Stimulated activated naive CD8-positive, alpha-beta T cell treated with anti-CD3 and anti-CD28 coated beads, Interleukin-15, amount 100 ng/mL, for 72 hours (primary cell): ENCODE measurements around the gene CBL.
"Not testable (repeated sequence)": the region's sequence is repeated elsewhere in the genome, so short reads cannot be mapped to it uniquely, and the experiment has no call there.

Experiments
- ATAC-seq: fragments of 150-1000 bp; cut with Tn5 transposase; 2 replicates; pipeline ENCODE4 v1.10.0; 2021; ENCODE audit warnings: mild to moderate bottlenecking, moderate library complexity
- DNase-seq, 2 donors: peaks; one replicate each; pipeline ENCODE4 v3.0.0; 2021 to 2022
- H3K27ac Mint-ChIP-seq, 2 donors: one replicate each; pipeline ENCODE4 v1.8.0; 2022; ENCODE audit warnings: mild to moderate bottlenecking in 2 of 2, mixed read lengths in 2 of 2, moderate library complexity in 2 of 2
- H3K27me3 Mint-ChIP-seq: one replicate; pipeline ENCODE4 v1.8.0; 2022; ENCODE audit warnings: mixed read lengths
- H3K4me1 Mint-ChIP-seq: one replicate; pipeline ENCODE4 v1.8.0; 2022; ENCODE audit warnings: mild to moderate bottlenecking, mixed read lengths
- H3K4me3 Mint-ChIP-seq, 2 donors: one replicate each; pipeline ENCODE4 v1.8.0; 2022; ENCODE audit warnings: mild to moderate bottlenecking in 2 of 2, mixed read lengths in 2 of 2, moderate library complexity in 1 of 2
- H3K9me3 Mint-ChIP-seq, 2 donors: one replicate each; pipeline ENCODE4 v1.8.0; 2022; ENCODE audit warnings: mixed read lengths in 2 of 2

The CBL gene

DNA sequence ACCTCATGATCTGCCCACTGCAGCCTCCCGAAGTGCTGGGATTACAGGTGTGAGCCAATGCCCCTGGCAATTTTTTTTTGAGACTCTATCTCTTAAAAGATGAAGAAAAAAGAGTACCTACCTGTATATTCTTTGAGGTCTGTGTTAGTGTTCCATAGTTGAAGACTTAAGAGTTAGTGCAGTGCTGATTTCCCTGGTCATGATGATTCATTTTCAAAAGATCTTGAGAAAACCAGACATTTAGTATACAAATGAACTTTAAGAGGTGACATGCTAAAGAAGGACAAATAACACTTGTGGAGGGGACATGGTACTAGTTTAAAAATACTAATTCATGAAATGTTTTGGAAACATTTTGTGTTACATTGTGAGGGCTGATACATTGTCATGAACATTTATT is 17.7 kb downstream of the CBL start:
- no peaks in the 10 kb centered on the region for H3K27me3 Mint-ChIP-seq
- H3K4me1 Mint-ChIP-seq = peaks cover 45% of the 10 kb centered on the region
- no peak overlapping the region for H3K4me3 Mint-ChIP-seq
- DNase-seq (no peak), ATAC-seq (no peak)
- peak overlapping the region in 1 of 2 donors; percentile 37 for H3K27ac Mint-ChIP-seq
- H3K9me3 Mint-ChIP-seq = no peaks in the 10 kb centered on the region

DNA sequence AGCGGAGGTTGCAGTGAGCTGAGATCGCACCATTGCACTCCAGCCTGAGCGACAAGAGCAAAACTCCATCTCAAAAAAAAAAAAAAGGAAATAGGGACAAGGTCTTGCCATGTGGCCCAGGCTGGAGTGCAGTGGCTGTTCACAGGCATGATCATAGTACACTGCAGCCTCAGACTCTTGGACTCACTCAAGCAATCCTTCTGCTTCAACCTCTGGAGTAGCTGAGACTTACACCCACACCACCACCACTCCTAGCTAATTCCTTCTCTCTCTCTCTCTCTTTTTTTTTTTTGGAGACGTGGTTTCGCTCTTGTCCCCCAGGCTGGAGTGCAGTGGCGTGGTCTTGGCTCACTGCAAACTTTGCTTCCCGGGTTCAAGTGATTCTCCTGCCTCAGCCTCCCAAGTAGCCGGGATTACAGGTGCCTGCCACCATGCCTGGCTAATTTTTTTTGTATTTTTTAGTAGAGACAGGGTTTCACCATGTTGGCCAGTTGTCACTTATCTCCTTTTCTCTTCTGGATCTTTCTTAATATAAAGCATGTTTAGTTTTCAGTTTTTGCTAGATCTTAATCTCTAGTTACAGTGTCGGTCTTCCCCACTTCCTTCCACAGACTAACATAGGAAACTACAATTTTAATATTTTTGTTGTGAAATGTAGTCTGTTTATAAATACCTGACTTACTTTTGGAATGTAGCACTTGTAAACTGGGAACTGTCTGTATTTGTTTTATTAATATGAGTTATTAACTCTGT is 22.6 kb downstream of the CBL start:
- H3K9me3 Mint-ChIP-seq, DNase-seq, ATAC-seq, H3K27me3 Mint-ChIP-seq: not testable (repeated sequence)
- peak overlapping the region; percentile 61 to 62 for H3K4me3 Mint-ChIP-seq
- H3K4me1 Mint-ChIP-seq = peaks cover 55% of the 10 kb centered on the region
- H3K27ac Mint-ChIP-seq = peak overlapping the region in 1 of 2 donors; percentile 91

DNA sequence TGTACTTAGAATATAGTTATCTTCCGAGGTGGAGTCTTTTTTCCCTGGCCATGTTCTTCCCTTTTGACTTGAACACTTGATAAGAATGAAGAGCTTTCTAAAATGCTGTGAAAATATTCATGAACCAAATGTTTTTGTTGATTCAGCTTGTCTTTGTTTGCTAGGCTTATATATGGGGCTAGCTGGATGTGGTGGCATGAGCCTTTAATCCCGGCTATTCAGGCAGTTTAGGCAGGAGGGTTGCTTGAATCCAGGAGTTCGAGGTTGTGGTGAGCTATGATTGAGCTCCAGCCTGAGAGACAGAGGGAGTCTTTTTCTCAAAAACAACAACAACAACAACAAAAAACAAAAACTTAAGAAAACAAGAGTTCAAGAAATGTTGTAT is 23.1 kb downstream of the CBL start:
- peaks cover 49% of the 10 kb centered on the region for H3K4me1 Mint-ChIP-seq
- DNase-seq = no peak
- no peak for ATAC-seq
- H3K4me3 Mint-ChIP-seq = peak overlapping the region in 1 of 2 donors; percentile 62
- H3K27ac Mint-ChIP-seq = no peak overlapping the region
- H3K9me3 Mint-ChIP-seq = no peaks in the 10 kb centered on the region
- no peaks in the 10 kb centered on the region for H3K27me3 Mint-ChIP-seq

DNA sequence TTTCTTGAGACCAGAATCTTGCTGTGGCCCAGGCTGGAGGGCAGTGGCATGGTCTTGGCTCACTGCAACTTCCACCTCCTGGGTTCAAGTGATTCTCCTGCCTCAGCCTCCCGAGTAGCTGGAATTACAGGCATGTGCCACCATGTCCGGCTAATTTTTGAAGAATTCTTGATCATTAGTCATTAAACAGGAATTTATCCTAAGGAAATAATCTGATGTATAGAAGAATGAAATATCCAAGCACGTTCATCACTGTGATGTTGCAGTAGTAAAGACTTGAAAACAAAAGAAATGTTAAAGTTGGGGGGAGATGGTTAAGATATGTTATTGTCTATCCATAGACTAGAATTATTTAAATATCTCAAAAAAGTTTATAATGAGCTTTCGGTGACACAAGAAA is 23.6 kb downstream of the CBL start:
- H3K27me3 Mint-ChIP-seq = no peaks in the 10 kb centered on the region
- DNase-seq (no peak), ATAC-seq (no peak)
- no peak overlapping the region for H3K4me3 Mint-ChIP-seq
- H3K4me1 Mint-ChIP-seq = peaks cover 48% of the 10 kb centered on the region
- no peaks in the 10 kb centered on the region for H3K9me3 Mint-ChIP-seq
- H3K27ac Mint-ChIP-seq = no peak overlapping the region

DNA sequence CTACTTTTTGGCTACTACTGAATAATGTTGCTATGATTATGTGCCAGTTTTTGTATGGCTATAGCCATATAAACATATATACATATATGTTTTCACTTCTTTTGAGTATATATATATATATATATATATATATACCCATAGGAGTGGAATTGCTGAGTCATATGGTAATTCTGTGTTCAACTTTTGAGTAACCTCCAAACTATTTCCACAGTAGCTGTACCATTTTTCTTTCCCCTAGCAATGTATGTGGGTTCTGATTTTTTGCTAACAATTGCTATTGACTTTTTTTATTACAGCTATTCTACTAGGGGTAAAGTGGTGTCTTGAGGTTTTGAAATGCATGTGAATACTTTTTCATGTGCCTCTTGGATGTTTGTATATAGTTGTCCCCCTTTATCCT is 30.4 kb downstream of the CBL start:
- Mint-ChIP-seq H3K27me3 (no peaks in the 10 kb centered on the region), H3K4me1 (peaks cover 59% of the 10 kb centered on the region), H3K4me3 (peak overlapping the region in 1 of 2 donors; percentile 49), H3K9me3 (no peaks in the 10 kb centered on the region), H3K27ac (peak overlapping the region in 1 of 2 donors; percentile 84)
- ATAC-seq = peak; percentile 71
- DNase-seq = no peak

DNA sequence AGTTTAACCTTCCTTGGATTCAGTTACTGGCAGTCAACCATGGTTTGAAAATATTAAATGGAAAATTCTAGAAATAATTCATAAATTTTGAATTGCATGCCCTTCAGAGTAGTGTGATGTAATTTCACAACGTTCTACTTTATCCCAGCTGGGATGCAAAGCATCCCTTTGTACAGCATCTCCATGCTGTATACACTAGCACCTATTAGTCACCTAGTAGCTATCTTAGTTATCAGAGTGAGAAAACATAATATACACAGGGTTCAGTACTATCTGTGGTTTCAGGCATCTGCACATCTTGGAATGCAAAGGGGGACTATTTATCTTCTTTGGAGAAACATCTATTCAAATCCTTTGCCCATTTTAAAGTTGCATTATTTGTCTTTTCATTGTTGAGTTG is 30.8 kb downstream of the CBL start:
- peak; percentile 81 for ATAC-seq

DNA sequence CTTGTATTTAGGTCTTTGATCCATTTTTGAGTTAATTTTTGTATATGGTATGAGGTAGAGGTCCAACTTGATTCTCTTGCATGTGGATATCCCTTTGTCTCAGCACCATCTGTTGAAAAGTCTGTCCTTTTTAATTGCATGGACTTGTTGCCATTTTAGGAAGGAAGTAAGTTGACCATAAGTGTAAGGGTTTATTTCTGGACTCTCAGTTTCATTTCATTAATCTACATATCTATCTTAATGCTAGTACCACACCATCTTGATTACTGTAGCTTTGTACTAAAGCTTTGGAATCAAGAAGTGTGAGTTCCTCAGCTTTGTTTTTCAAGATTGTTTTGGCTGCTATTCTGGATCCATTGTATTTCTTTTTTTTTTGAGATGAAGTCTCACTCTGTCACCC is 31.4 kb downstream of the CBL start:
- Mint-ChIP-seq H3K4me1 (peaks cover 65% of the 10 kb centered on the region), H3K9me3 (no peaks in the 10 kb centered on the region), H3K27ac (no peak overlapping the region), H3K4me3 (no peak overlapping the region), H3K27me3 (no peaks in the 10 kb centered on the region)
- DNase-seq (no peak), ATAC-seq (no peak)

More for the DNA sequence above, 30.8 kb downstream of the CBL start:
- H3K27ac Mint-ChIP-seq = no peak overlapping the region
- no peak for DNase-seq
- peaks cover 63% of the 10 kb centered on the region for H3K4me1 Mint-ChIP-seq
- H3K27me3 Mint-ChIP-seq = no peaks in the 10 kb centered on the region
- H3K4me3 Mint-ChIP-seq = no peak overlapping the region
- no peaks in the 10 kb centered on the region for H3K9me3 Mint-ChIP-seq

DNA sequence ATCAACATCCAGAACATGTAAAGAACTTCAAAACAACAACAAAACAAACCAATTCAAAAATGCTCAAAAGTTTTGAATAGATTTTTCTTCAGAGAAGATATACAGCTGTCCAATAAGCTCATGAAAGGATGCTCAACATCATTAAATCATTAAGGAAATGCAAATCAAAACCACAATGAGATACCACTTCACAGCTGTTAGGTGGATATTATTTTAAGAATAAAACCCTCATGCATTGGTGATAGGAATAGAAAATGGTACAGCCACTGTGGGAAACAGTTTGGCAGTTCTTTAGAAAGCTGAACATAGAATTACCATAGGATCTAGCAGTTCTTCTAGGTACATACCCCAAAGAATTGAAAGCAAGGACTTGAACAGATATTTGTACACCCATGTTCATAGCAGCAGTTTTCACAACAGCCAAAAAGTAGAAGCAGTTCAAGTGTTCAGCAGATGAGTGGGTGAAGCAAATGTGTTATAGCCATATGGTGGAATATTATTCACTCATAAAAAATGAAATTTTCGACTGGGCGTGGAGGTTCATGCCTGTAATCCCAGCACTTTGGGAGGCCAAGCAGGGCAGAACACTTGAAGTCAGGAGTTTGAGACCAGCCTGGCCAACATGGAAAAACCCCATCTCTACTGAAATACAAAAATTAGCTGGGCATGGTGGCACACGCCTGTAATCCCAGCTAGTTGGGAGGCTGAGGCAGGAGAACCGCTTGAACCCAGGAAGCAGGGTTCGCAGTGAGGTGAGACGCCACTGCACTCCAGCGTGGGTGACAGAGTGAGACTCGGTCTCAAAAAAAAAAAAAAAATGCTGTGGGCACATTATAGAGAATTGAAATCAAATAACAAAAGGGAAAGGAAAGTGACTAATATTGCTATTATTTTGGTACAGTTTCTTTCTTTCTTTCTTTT is 42.9 kb downstream of the CBL start:
- Mint-ChIP-seq H3K4me3 (no peak overlapping the region), H3K27me3 (no peaks in the 10 kb centered on the region), H3K4me1 (peaks cover 36% of the 10 kb centered on the region), H3K9me3 (no peaks in the 10 kb centered on the region), H3K27ac (no peak overlapping the region)
- peak; percentile 23 for ATAC-seq
- DNase-seq = no peak

DNA sequence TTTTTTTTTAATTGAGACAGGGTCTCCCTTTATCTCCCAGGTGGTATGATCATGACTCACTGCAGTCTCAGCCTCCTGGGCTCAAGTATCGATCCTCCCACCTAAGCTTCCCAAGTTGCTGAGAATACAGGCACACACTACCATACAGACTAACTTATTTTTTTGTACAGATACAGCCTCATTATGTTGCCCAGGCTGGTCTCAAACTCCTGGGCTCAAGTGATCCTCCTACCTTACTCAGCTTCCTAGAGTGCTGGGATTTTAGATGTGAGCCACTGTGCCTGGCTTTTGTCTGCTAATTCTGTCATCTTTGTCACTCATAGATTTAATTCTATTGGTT is 43.5 kb downstream of the CBL start:
- ATAC-seq = peak; percentile 33
- no peak for DNase-seq
- Mint-ChIP-seq H3K27ac (no peak overlapping the region), H3K9me3 (no peaks in the 10 kb centered on the region), H3K4me3 (no peak overlapping the region), H3K27me3 (no peaks in the 10 kb centered on the region), H3K4me1 (peaks cover 37% of the 10 kb centered on the region)

DNA sequence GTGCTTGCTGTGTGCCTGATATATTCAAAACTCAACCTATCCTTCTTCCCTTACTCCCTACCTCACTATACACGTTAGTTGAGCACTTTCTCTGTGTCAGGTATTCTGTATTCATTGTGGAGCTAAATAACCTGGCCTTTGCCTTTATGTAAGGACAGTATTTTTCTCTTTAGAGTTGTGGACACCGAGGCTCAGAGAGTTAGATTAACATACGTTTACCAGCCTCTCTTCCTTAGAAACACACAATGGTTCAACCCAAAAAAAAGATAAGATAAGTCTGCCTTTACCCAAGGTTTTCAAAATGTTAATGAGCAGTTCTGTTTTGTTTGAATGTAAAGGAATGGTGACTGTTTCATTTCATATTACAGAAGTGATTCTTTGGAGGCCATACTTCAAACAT is 45.0 kb downstream of the CBL start:
- H3K27ac Mint-ChIP-seq = no peak overlapping the region
- no peaks in the 10 kb centered on the region for H3K9me3 Mint-ChIP-seq
- H3K4me3 Mint-ChIP-seq = no peak overlapping the region
- no peak for ATAC-seq
- H3K4me1 Mint-ChIP-seq = peaks cover 42% of the 10 kb centered on the region
- no peaks in the 10 kb centered on the region for H3K27me3 Mint-ChIP-seq
- no peak for DNase-seq

DNA sequence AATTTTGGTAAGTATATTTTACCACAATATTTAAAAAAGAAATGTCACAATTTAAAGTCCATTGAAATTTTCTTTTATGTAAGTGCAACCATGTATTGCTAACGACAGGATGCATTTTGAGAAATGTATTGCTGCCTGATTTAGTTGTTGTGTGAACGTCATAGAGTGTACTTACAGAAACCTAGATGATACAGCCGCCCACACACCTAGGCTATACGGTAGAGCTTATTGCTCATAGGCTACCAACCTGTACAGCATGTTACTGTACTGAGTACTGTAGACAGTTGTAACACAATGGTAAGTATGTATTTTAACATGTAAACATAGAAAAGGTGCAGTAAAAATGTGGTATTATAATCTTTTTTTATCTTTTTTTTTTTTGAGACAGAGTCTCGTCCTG is 48.1 kb downstream of the CBL start:
- peaks cover 58% of the 10 kb centered on the region for H3K4me1 Mint-ChIP-seq
- H3K27me3 Mint-ChIP-seq = no peaks in the 10 kb centered on the region
- H3K4me3 Mint-ChIP-seq = no peak overlapping the region
- no peak overlapping the region for H3K27ac Mint-ChIP-seq
- peak; percentile 92 for ATAC-seq
- H3K9me3 Mint-ChIP-seq = no peaks in the 10 kb centered on the region
- peak in 1 of 2 donors; percentile 40 for DNase-seq

DNA sequence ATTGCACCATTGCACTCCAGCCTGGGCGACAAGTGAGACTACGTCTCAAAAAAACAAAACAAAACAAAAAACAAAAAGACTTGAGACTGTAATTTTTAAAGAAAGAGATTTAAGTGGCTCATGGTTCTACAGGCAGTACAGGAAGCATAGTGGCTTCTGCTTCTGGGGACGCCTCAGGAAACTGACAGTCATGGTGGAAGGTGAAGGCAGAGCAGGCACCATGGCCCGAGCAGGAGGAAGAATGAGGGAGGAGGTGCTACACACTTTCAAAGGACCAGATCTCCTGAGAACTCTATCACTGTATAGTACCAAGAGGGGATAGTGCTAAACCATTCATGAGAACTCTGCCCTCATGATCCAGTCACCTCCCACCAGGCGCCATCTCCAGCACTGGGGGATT is 52.0 kb downstream of the CBL start:
- no peaks in the 10 kb centered on the region for H3K27me3 Mint-ChIP-seq
- H3K4me1 Mint-ChIP-seq = peaks cover 34% of the 10 kb centered on the region
- ATAC-seq (no peak), DNase-seq (no peak)
- no peaks in the 10 kb centered on the region for H3K9me3 Mint-ChIP-seq
- H3K27ac Mint-ChIP-seq = peak overlapping the region; percentile 50 to 71
- H3K4me3 Mint-ChIP-seq = peak overlapping the region; percentile 49 to 57

DNA sequence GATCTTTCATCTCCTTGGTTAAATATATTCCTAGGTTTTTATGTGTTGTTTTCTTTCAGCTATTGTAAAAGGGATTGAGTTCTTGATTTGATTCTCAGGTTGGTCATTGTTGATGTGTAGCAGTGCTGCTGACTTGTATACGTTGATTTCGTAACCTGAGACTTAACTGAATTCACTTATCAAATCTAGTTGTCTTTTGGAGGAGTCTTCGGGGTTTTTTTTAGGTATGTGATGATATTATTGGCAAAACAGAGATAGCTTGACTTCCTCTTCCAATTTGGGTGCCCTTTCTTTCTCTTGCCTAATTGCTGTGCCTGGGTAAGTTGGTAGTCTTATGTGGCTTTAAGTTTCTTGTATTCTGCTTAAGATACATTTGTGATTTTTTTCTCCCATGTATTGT is 52.8 kb downstream of the CBL start:
- DNase-seq (no peak), ATAC-seq (no peak)
- Mint-ChIP-seq H3K4me1 (peaks cover 34% of the 10 kb centered on the region), H3K4me3 (peak overlapping the region in 1 of 2 donors; percentile 38), H3K9me3 (no peaks in the 10 kb centered on the region), H3K27ac (peak overlapping the region; percentile 27 to 30), H3K27me3 (no peaks in the 10 kb centered on the region)

DNA sequence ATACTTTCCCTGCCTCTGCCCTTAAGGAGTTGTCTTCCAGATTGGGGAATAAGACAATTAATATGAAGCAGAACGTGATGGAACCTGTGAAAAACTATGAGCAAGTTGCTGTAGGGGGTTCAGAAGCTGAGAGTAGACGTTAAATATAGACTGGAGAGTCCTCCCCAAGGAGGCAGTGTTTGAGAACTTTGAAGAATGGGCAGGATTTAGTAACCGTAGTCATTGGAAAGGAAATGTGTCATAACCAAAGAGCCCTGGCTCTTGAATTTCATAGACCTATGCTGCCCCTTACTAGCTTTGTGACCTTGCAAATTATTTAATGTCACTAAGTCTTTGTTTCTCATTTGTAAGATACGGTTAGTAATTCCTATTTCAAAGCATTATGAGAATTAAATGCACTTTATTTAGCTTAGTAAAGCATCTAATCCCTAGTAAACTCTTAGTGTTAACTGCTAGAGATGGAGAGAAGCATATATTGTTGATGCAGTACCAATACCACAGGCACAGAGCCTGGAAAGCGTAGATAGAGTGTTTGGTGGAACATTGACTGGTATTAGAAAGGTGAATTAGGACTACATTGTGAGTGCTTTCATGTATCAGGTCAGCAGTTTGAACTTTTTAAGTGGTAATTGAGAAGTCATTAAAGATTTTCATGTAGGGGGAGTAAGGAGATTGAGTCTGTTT is 56.7 kb downstream of the CBL start:
- ATAC-seq (peak; percentile 91), DNase-seq (no peak)
- H3K27me3 Mint-ChIP-seq = no peaks in the 10 kb centered on the region
- H3K9me3 Mint-ChIP-seq = no peaks in the 10 kb centered on the region
- H3K4me1 Mint-ChIP-seq = peaks cover 33% of the 10 kb centered on the region
- H3K27ac Mint-ChIP-seq = no peak overlapping the region
- no peak overlapping the region for H3K4me3 Mint-ChIP-seq

DNA sequence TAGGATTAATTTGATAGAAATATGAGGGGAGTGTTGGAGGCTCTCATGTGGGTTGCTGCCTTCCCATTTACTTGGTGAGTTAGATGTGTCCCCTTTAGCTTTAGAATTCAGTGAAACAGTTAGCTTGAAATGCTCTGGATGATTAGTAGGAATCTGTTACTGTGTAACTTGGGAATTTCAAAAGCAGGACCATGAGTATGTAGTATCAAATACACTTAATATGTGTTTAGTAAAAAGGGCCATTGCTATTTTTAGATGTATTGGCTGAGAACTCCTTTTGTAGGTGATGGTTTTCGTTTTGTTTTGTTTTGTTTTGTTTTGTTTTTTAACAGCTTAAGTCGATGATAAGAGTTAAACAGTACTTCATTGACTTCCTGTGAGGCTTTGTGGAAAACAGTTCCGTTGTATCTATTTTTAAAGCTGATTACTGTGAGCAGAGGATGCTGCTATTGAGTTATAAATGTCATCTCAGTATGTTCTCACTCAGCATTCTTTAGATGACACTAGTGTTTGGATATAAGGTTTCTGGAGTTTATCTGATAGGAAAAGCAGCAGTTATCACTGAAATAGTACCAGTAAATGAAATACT is 57.3 kb downstream of the CBL start:
- ATAC-seq = no peak

More for the DNA sequence above, 57.3 kb downstream of the CBL start:
- Mint-ChIP-seq H3K4me1 (peaks cover 33% of the 10 kb centered on the region), H3K4me3 (no peak overlapping the region), H3K27ac (peak overlapping the region in 1 of 2 donors; percentile 45), H3K27me3 (no peaks in the 10 kb centered on the region), H3K9me3 (no peaks in the 10 kb centered on the region)
- no peak for DNase-seq
